Measurements from ENCODE around the gene NKAIN2. TPM values are rescaled to one million over a fixed set of nuclear protein-coding genes. Genes with fewer than 3 reads are reported as not detected.

The NKAIN2 gene
- total and polyA plus RNA-seq, 2 donors (not counting 3 experiments of a cell fraction or from before 2014, with no cell fraction given) = 0.03 TPM; not detected in 1

DNA sequence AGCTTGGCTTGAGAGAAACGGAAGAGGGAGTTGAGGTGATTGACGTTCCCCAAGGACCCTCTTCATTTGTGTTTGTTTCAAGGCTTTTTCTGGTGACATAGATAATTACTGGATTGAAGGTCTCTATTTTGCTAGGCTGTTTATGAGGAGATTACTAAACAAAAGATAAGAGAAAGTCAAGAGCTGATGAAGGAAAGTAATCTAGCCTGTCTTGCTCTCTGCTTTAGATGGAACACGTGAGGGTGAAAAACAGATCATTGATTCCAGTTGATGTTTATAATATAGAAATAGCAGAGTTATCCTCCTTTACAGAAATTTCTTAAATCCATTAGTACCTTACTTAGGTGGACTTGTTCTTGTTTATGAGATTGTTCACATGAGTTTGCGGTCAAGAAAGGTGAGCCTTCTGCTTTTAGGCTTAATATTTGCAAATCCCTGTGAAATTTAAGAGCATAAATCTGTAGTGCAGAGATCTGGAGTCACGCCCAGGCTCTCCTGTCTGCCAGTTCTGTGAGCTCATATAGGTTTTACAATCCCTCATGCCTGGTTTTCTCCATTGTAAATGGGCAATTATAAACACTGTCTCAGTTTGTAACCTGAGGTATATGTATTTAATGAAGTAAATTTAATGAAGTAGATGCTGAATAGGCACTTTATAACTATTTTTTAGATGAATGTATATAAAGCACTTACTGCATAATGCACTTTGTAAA lies 272.8 kb downstream of the NKAIN2 start:
- Histone ChIP-seq H2AFZ (ENCODE audit: low read depth, low read length) (no peak overlapping the region), H4K20me1 (replicated peaks; ENCODE audit: control insufficient read depth, extremely low read depth, insufficient read depth, low read length) (no peaks in the 10 kb centered on the region), H3K4me3 (replicated peaks in 1 of 3; ENCODE audit: insufficient read depth in 1 of 3, low read depth in 1 of 3, low read length in 3 of 3) (no peak overlapping the region), H3K4me1 (ENCODE audit: control insufficient read depth, extremely low read depth, insufficient read depth, low read length) (no peaks in the 10 kb centered on the region), H3K9me1 (replicated peaks; ENCODE audit: control insufficient read depth, extremely low read depth, insufficient read depth, low read length) (no peaks in the 10 kb centered on the region), H3K9me3 (replicated peaks; ENCODE audit: control insufficient read depth, insufficient read depth, low read length) (no peaks in the 10 kb centered on the region), H3K79me2 (ENCODE audit: control insufficient read depth, insufficient read depth, low read length) (no peaks in the 10 kb centered on the region), H3K27ac (ENCODE audit: insufficient read depth, low read depth, low read length) (no peak overlapping the region), H3K27me3 (ENCODE audit: control insufficient read depth in 2 of 2, insufficient read depth in 2 of 2, low read length in 2 of 2) (no peaks in the 10 kb centered on the region), H3K9ac (replicated peaks; ENCODE audit: extremely low read depth, insufficient read depth, low read length) (no peak overlapping the region), H3K4me2 (ENCODE audit: insufficient read depth, low read length) (no peak overlapping the region), H3K36me3 (ENCODE audit: control insufficient read depth in 2 of 2, extremely low read depth in 1 of 2, insufficient read depth in 2 of 2, low read length in 2 of 2) (no peaks in the 10 kb centered on the region)
- intact Hi-C loops (cut with micrococcal nuclease) (no loop called here), dilution Hi-C loops (cut with MboI; ENCODE audit: extremely low pct_ligation_motif_present, low sequenced_read_pairs) (no loop called here)
- ChIA-PET POLR2A (no interaction called here), CTCF (interaction anchor here (0.5 kb wide), 1 partner anchor 121 kb away, joined by 3 read pairs; no protein-coding TSS in a partner anchor)
- DNase-seq (ENCODE audit: low read depth, low spot score) (no peak), FAIRE-seq (no peak)
- BruUV-seq (replicated peaks) = no TSS peak
- TF ChIP-seq, protein P1, sequence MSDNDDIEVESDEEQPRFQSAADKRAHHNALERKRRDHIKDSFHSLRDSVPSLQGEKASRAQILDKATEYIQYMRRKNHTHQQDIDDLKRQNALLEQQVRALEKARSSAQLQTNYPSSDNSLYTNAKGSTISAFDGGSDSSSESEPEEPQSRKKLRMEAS (IDR thresholded peaks at IDR 0.05; ENCODE audit: insufficient read depth, insufficient read length) = no peak

DNA sequence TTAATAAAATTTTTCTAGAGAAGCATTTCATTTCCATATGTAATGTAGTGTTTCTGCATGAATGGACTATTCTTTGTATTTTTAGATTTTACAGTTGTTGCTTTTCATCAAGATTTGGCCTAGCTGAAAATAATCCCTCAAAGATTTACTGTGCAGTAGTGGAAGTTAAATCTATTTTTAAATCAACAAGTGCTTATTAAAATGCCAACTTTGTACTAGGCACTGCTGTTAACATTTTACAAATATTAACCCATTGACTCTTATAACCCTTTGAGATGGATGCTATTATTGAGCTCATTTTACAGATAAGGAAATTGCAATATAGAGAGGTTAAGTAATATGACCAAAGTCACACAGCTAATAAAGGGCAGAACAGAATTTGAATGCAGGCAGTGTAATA lies 274.5 kb downstream of the NKAIN2 start:
- TF ChIP-seq EZH2 (IDR thresholded peaks at IDR 0.05; ENCODE audit: borderline replicate concordance, low read depth, low read length, severe bottlenecking) = no peak
- TF ChIP-seq FOS (IDR thresholded peaks at IDR 0.05; ENCODE audit: borderline replicate concordance, insufficient read depth, low read length) = no peak
- TF ChIP-seq, protein P2, sequence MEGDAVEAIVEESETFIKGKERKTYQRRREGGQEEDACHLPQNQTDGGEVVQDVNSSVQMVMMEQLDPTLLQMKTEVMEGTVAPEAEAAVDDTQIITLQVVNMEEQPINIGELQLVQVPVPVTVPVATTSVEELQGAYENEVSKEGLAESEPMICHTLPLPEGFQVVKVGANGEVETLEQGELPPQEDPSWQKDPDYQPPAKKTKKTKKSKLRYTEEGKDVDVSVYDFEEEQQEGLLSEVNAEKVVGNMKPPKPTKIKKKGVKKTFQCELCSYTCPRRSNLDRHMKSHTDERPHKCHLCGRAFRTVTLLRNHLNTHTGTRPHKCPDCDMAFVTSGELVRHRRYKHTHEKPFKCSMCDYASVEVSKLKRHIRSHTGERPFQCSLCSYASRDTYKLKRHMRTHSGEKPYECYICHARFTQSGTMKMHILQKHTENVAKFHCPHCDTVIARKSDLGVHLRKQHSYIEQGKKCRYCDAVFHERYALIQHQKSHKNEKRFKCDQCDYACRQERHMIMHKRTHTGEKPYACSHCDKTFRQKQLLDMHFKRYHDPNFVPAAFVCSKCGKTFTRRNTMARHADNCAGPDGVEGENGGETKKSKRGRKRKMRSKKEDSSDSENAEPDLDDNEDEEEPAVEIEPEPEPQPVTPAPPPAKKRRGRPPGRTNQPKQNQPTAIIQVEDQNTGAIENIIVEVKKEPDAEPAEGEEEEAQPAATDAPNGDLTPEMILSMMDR (IDR thresholded peaks at IDR 0.05; ENCODE audit: extremely low read depth in 1 of 2, insufficient read depth in 1 of 2, low read depth in 1 of 2, low read length in 2 of 2) = no peak
- TF ChIP-seq POLR2A (IDR thresholded peaks at IDR 0.05; ENCODE audit: low read depth, low read length) = no peak
- TF ChIP-seq, protein P1 (IDR thresholded peaks at IDR 0.05; ENCODE audit: insufficient read depth, insufficient read length) = no peak
- TF ChIP-seq POLR2AphosphoS5 (IDR thresholded peaks at IDR 0.05; ENCODE audit: insufficient read depth, low read depth, low read length) = no peak
- no peak overlapping the region for H3K4me3 ChIP-seq (replicated peaks in 1 of 3; ENCODE audit: insufficient read depth in 1 of 3, low read depth in 1 of 3, low read length in 3 of 3)
- FAIRE-seq (no peak), DNase-seq (ENCODE audit: low read depth, low spot score) (no peak)
- no peak overlapping the region for H3K4me2 ChIP-seq (ENCODE audit: insufficient read depth, low read length)
- H4K20me1 ChIP-seq (replicated peaks; ENCODE audit: control insufficient read depth, extremely low read depth, insufficient read depth, low read length) = no peaks in the 10 kb centered on the region
- no peaks in the 10 kb centered on the region for H3K27me3 ChIP-seq (ENCODE audit: control insufficient read depth in 2 of 2, insufficient read depth in 2 of 2, low read length in 2 of 2)
- BruUV-seq (replicated peaks) = no TSS peak
- ChIA-PET CTCF (no interaction called here), POLR2A (no interaction called here)
- H3K36me3 ChIP-seq (ENCODE audit: control insufficient read depth in 2 of 2, extremely low read depth in 1 of 2, insufficient read depth in 2 of 2, low read length in 2 of 2) = no peaks in the 10 kb centered on the region
- dilution Hi-C loops (cut with MboI; ENCODE audit: extremely low pct_ligation_motif_present, low sequenced_read_pairs) = no loop called here
- no peaks in the 10 kb centered on the region for H3K9me3 ChIP-seq (replicated peaks; ENCODE audit: control insufficient read depth, insufficient read depth, low read length)
- H3K79me2 ChIP-seq (ENCODE audit: control insufficient read depth, insufficient read depth, low read length) = no peaks in the 10 kb centered on the region
- intact Hi-C loops (cut with micrococcal nuclease) = no loop called here
- H2AFZ ChIP-seq (ENCODE audit: low read depth, low read length) = no peak overlapping the region
- H3K4me1 ChIP-seq (ENCODE audit: control insufficient read depth, extremely low read depth, insufficient read depth, low read length) = no peaks in the 10 kb centered on the region
- H3K9ac ChIP-seq (replicated peaks; ENCODE audit: extremely low read depth, insufficient read depth, low read length) = no peak overlapping the region
- H3K27ac ChIP-seq (ENCODE audit: insufficient read depth, low read depth, low read length) = no peak overlapping the region
- no peaks in the 10 kb centered on the region for H3K9me1 ChIP-seq (replicated peaks; ENCODE audit: control insufficient read depth, extremely low read depth, insufficient read depth, low read length)
